Keratinocyte (primary cell): ENCODE measurements around the gene NOP9. TPM values are rescaled to one million over a fixed set of nuclear protein-coding genes. Genes with fewer than 3 reads are reported as not detected.

Experiments
- DNase-seq: peaks from one replicate; pipeline ENCODE4 v3.0.0-alpha.2; 2011; ENCODE audit warnings: low read depth, missing footprints, low spot score
- FAIRE-seq: peaks from 2 replicates; lab custom pipeline; 2011; peaks lifted over from hg19 to GRCh38; lab: Jason Lieb, UNC
- H2AFZ ChIP-seq: 2 replicates; pipeline ENCODE4 v1.6.0; 2012; ENCODE audit warnings: low read length, control low read depth, inconsistent platforms; ENCODE audit not compliant: control insufficient read depth
- H3K27ac ChIP-seq: 2 replicates; pipeline ENCODE4 v1.5.1; 2011; ENCODE audit warnings: low read length; ENCODE audit not compliant: control insufficient read depth, insufficient read depth
- H3K27me3 ChIP-seq: 3 replicates; pipeline ENCODE4 v1.6.0; 2011; ENCODE audit warnings: low read length; ENCODE audit not compliant: control insufficient read depth, insufficient read depth; ENCODE audit errors: extremely low read depth
- H3K36me3 ChIP-seq, 2 experiments: 2 replicates in 1 of 2; 3 replicates in 1 of 2; pipeline ENCODE4 v1.5.1; 2011; ENCODE audit warnings: low read length in 2 of 2, mild to moderate bottlenecking in 1 of 2; ENCODE audit not compliant: control insufficient read depth in 2 of 2, insufficient read depth in 2 of 2; ENCODE audit errors: extremely low read depth in 1 of 2
- H3K4me1 ChIP-seq: 3 replicates; pipeline ENCODE4 v1.5.1; 2011; ENCODE audit warnings: low read length; ENCODE audit not compliant: control insufficient read depth, insufficient read depth; ENCODE audit errors: extremely low read depth
- H3K4me2 ChIP-seq: 3 replicates; pipeline ENCODE4 v1.6.0; 2011; ENCODE audit warnings: low read depth, low read length; ENCODE audit not compliant: control insufficient read depth, insufficient read depth; ENCODE audit errors: extremely low read depth
- H3K4me3 ChIP-seq, 3 experiments: fragments of 200-600 bp in 1 of 3; sonication (generic) in 1 of 3; 2 replicates in 2 of 3; 3 replicates in 1 of 3; pipeline ENCODE4 v1.5.1; 2011 to 2016; ENCODE audit warnings: low read length in 3 of 3, mild to moderate bottlenecking in 3 of 3, control low read depth in 2 of 3, inconsistent platforms in 1 of 3, low read depth in 1 of 3, mixed read lengths in 1 of 3, mixed run types in 1 of 3, moderate library complexity in 1 of 3; ENCODE audit not compliant: control insufficient read depth in 2 of 3, insufficient read depth in 2 of 3; ENCODE audit errors: extremely low read depth in 1 of 3
- H3K79me2 ChIP-seq: 2 replicates; pipeline ENCODE4 v1.6.0; 2012; ENCODE audit warnings: low read length; ENCODE audit not compliant: control insufficient read depth, insufficient read depth
- H3K9ac ChIP-seq: 3 replicates; pipeline ENCODE4 v1.6.0; 2011; ENCODE audit warnings: low read length; ENCODE audit not compliant: control insufficient read depth, insufficient read depth; ENCODE audit errors: extremely low read depth
- H3K9me1 ChIP-seq: 3 replicates; pipeline ENCODE4 v1.6.0; 2011; ENCODE audit warnings: low read length; ENCODE audit not compliant: control insufficient read depth, insufficient read depth; ENCODE audit errors: extremely low read depth
- H3K9me3 ChIP-seq: 2 replicates; pipeline ENCODE4 v1.5.1; 2012; ENCODE audit warnings: low read depth, low read length; ENCODE audit not compliant: control insufficient read depth
- H4K20me1 ChIP-seq: 3 replicates; pipeline ENCODE4 v1.6.0; 2011; ENCODE audit warnings: low read length; ENCODE audit not compliant: control insufficient read depth, insufficient read depth; ENCODE audit errors: extremely low read depth
- EZH2 ChIP-seq: IDR thresholded peaks from one replicate; pipeline ENCODE4 v1.6.1; 2012; ENCODE audit warnings: inconsistent platforms, mild to moderate bottlenecking, low read length, moderate library complexity
- dilution Hi-C: fragments of 300-500 bp; cut with MboI; formaldehyde crosslinking; loops from one replicate; pipeline ENCODE4 v1.7.0; 2020; ENCODE audit warnings: low sequenced_read_pairs; ENCODE audit not compliant: extremely low pct_ligation_motif_present
- polyA plus RNA-seq, 5 experiments: library from polyadenylated mRNA; depleted of rRNA in 3 of 5; stranded (reverse) in 3 of 5; stranded (forward) in 1 of 5; unstranded in 1 of 5; fragments of >200 nt; gene quantifications; 1 replicate in 1 of 5; 2 replicates in 3 of 5; 3 replicates in 1 of 5; pipeline versions ENCODE4 v1.2.1 to v1.2.3, GENCODE V29; 2011 to 2012; ENCODE audit warnings: missing spikeins in 2 of 5, low read depth in 1 of 5, low replicate concordance in 1 of 5
- TF ChIP-seq, protein P1 (sequence below), 3 experiments: IDR thresholded peaks in 1 of 3; conservative IDR thresholded peaks in 1 of 3; optimal IDR thresholded peaks in 1 of 3; 2 replicates in 2 of 3; 3 replicates in 1 of 3; pipeline versions ENCODE3 to v1.5.1; 2011; ENCODE audit warnings: low read length in 3 of 3, mild to moderate bottlenecking in 3 of 3, moderate library complexity in 2 of 3, control low read depth in 1 of 3, inconsistent platforms in 1 of 3; ENCODE audit not compliant: insufficient read depth in 2 of 3; ENCODE audit errors: extremely low read depth in 1 of 3

The NOP9 gene
- polyA plus RNA-seq, 1 donor (not counting 4 experiments of a cell fraction or from before 2014, with no cell fraction given), result 19.9 TPM

DNA sequence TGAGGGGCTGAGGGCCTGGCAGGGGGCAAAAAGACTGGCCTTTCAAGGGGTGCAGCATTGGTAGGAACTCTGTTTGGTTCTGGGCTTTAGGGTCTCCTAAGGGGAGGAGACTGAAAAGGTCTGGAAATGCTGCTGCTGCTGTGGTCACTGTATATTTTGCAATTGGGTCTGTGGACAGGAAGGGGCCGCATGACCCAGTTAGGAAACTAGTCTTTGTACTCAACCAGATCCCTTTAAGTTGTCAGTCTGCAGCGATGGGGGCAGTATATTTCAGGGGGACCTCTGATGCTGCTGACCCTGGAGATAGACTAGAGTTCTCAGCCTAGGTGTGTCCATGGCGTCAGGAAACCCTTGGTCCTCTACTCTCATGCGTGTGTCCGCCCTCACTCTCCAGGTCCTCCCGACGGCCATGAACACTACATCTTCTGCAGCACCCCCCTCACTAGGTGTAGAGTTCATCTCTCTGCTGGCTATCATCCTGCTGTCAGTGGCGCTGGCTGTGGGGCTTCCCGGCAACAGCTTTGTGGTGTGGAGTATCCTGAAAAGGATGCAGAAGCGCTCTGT, 15.7 kb downstream of the NOP9 start:
- H3K4me3 ChIP-seq, result peak overlapping the region in 2 of 3 experiments; percentile 3 to 19
- H3K27ac ChIP-seq, result peak overlapping the region; percentile 40
- dilution Hi-C loops, result no loop called here
- DNase-seq, result no peak
- H3K9me1 ChIP-seq, result peaks cover 2% of the 10 kb centered on the region
- H3K9ac ChIP-seq, result no peak overlapping the region
- H2AFZ ChIP-seq, result no peak overlapping the region
- no peaks in the 10 kb centered on the region for H3K9me3 ChIP-seq
- peaks cover 57% of the 10 kb centered on the region for H3K4me1 ChIP-seq
- no peak for FAIRE-seq
- H3K36me3 ChIP-seq, result peaks cover 3 to 4% of the 10 kb centered on the region in 2 experiments
- peaks cover 3% of the 10 kb centered on the region for H3K27me3 ChIP-seq
- no peaks in the 10 kb centered on the region for H4K20me1 ChIP-seq
- peak overlapping the region; percentile 72 for H3K4me2 ChIP-seq
- H3K79me2 ChIP-seq, result no peaks in the 10 kb centered on the region
- TF ChIP-seq, protein P1, sequence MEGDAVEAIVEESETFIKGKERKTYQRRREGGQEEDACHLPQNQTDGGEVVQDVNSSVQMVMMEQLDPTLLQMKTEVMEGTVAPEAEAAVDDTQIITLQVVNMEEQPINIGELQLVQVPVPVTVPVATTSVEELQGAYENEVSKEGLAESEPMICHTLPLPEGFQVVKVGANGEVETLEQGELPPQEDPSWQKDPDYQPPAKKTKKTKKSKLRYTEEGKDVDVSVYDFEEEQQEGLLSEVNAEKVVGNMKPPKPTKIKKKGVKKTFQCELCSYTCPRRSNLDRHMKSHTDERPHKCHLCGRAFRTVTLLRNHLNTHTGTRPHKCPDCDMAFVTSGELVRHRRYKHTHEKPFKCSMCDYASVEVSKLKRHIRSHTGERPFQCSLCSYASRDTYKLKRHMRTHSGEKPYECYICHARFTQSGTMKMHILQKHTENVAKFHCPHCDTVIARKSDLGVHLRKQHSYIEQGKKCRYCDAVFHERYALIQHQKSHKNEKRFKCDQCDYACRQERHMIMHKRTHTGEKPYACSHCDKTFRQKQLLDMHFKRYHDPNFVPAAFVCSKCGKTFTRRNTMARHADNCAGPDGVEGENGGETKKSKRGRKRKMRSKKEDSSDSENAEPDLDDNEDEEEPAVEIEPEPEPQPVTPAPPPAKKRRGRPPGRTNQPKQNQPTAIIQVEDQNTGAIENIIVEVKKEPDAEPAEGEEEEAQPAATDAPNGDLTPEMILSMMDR (optimal IDR thresholded peaks at IDR 0.05 in 1 of 3, IDR thresholded peaks at IDR 0.05 in 1 of 3, conservative IDR thresholded peaks at IDR 0.05 in 1 of 3; ENCODE audit: extremely low read depth in 1 of 3, insufficient read depth in 2 of 3, low read length in 3 of 3), result no peak
- no peak for TF ChIP-seq EZH2

DNA sequence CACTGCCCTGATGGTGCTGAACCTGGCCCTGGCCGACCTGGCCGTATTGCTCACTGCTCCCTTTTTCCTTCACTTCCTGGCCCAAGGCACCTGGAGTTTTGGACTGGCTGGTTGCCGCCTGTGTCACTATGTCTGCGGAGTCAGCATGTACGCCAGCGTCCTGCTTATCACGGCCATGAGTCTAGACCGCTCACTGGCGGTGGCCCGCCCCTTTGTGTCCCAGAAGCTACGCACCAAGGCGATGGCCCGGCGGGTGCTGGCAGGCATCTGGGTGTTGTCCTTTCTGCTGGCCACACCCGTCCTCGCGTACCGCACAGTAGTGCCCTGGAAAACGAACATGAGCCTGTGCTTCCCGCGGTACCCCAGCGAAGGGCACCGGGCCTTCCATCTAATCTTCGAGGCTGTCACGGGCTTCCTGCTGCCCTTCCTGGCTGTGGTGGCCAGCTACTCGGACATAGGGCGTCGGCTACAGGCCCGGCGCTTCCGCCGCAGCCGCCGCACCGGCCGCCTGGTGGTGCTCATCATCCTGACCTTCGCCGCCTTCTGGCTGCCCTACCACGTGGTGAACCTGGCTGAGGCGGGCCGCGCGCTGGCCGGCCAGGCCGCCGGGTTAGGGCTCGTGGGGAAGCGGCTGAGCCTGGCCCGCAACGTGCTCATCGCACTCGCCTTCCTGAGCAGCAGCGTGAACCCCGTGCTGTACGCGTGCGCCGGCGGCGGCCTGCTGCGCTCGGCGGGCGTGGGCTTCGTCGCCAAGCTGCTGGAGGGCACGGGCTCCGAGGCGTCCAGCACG, 16.4 kb downstream of the NOP9 start:
- no peak overlapping the region for H2AFZ ChIP-seq
- FAIRE-seq, result no peak
- peaks cover 51% of the 10 kb centered on the region for H3K4me1 ChIP-seq

More for the DNA sequence above, 16.4 kb downstream of the NOP9 start:
- Histone ChIP-seq H3K9ac (no peak overlapping the region), H3K27ac (peak overlapping the region; percentile 24), H3K9me1 (peaks cover 2% of the 10 kb centered on the region), H3K36me3 (peaks cover 3 to 4% of the 10 kb centered on the region in 2 experiments), H4K20me1 (no peaks in the 10 kb centered on the region), H3K4me2 (peak overlapping the region; percentile 42), H3K4me3 (no peak overlapping the region), H3K27me3 (peaks cover 3% of the 10 kb centered on the region), H3K9me3 (no peaks in the 10 kb centered on the region), H3K79me2 (no peaks in the 10 kb centered on the region)
- no peak for DNase-seq
- dilution Hi-C loops, result no loop called here
- no peak for TF ChIP-seq EZH2
- TF ChIP-seq, protein P1 (optimal IDR thresholded peaks at IDR 0.05 in 1 of 3, IDR thresholded peaks at IDR 0.05 in 1 of 3, conservative IDR thresholded peaks at IDR 0.05 in 1 of 3; ENCODE audit: extremely low read depth in 1 of 3, insufficient read depth in 2 of 3, low read length in 3 of 3), result peak in 1 of 3 experiments; percentile 14
